ENCODE measurements around the gene N4BP2L2. TPM values are rescaled to one million over a fixed set of nuclear protein-coding genes. Genes with fewer than 3 reads are reported as not detected.

N4BP2L2 gene
- total RNA-seq, 2 donors from 2014 or later, result 59.6 to 82.3 TPM

DNA sequence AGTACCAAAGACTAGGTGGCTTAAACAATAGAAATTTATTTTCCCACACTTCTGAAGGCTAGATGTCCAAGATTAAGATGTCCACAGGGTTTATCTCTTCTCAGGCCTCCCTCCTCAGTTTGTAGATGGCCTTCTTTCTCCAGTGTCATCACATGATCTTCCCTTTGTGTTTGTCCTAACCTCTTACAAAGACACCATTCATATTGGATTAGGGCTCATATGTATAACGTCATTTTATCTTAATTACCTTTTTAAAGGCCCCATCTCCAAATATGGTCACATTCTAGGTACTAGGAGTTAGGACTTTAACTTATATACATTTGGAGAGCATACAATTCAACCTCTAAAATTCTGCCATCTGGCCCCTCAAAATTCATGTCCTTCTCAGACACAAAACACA is 34.3 kb downstream of the N4BP2L2 start:
- no peak for DNase-seq
- H3K27me3 ChIP-seq, result no peaks in the 10 kb centered on the region
- H3K36me3 ChIP-seq, result no peaks in the 10 kb centered on the region
- intact Hi-C loops (cut with DNase I), result no loop called here
- no peak overlapping the region for H3K4me3 ChIP-seq
- TF ChIP-seq, protein P1, sequence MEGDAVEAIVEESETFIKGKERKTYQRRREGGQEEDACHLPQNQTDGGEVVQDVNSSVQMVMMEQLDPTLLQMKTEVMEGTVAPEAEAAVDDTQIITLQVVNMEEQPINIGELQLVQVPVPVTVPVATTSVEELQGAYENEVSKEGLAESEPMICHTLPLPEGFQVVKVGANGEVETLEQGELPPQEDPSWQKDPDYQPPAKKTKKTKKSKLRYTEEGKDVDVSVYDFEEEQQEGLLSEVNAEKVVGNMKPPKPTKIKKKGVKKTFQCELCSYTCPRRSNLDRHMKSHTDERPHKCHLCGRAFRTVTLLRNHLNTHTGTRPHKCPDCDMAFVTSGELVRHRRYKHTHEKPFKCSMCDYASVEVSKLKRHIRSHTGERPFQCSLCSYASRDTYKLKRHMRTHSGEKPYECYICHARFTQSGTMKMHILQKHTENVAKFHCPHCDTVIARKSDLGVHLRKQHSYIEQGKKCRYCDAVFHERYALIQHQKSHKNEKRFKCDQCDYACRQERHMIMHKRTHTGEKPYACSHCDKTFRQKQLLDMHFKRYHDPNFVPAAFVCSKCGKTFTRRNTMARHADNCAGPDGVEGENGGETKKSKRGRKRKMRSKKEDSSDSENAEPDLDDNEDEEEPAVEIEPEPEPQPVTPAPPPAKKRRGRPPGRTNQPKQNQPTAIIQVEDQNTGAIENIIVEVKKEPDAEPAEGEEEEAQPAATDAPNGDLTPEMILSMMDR (IDR thresholded peaks at IDR 0.05), result no peak
- H3K9me3 ChIP-seq, result no peaks in the 10 kb centered on the region
- no peaks in the 10 kb centered on the region for H3K4me1 ChIP-seq
- no peak overlapping the region for H3K27ac ChIP-seq
- H3K9ac ChIP-seq (ENCODE audit: low read depth in 2 of 2, low read length in 2 of 2), result no peak overlapping the region

DNA sequence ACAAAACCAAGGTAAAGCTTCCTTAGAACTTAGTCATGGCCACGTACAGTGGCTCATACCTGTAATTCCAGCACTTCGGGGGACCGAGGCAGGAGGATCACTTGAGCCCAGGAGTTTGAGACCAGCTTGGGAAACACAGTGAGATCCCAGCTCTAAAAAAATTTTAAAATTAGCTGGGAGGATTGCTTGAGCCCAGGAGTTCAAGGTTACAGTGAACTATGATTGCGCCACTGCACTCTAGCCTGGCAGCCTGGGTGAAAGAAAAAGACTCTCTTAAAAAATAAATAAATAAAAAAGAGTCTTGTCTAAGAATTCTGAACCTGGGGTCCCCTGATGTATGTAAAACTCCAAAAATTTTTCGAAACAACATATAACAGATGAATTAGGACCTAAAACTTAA is 34.9 kb downstream of the N4BP2L2 start:
- TF ChIP-seq, protein P1 (IDR thresholded peaks at IDR 0.05), result no peak
- H3K4me1 ChIP-seq, result no peaks in the 10 kb centered on the region
- DNase-seq, result no peak
- intact Hi-C loops (cut with DNase I), result no loop called here
- H3K27me3 ChIP-seq, result no peaks in the 10 kb centered on the region
- no peak overlapping the region for H3K27ac ChIP-seq
- no peak overlapping the region for H3K4me3 ChIP-seq
- no peak overlapping the region for H3K9ac ChIP-seq (ENCODE audit: low read depth in 2 of 2, low read length in 2 of 2)
- no peaks in the 10 kb centered on the region for H3K36me3 ChIP-seq
- H3K9me3 ChIP-seq, result no peaks in the 10 kb centered on the region

DNA sequence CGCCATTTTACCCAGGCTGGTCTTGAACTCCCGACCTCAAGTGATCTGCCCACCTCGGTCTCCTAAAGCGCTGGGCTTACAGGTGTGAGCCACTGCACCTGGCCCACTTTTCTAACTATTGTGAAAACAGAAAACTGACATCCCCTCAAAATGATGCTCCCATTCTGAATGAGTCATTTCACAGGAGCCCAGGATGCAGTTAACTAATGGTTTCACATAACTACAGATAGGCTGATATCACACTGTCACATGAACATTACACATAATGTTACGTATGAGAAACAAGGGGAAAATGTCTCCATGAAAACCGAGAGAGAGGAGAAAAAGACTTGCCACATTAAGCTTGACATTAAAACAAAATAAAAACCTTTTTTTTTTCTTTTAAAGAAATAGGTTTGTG is 37.5 kb downstream of the N4BP2L2 start:
- no peak for DNase-seq
- TF ChIP-seq, protein P1 (IDR thresholded peaks at IDR 0.05), result no peak
- intact Hi-C loops (cut with DNase I), result no loop called here
- Histone ChIP-seq H3K27me3 (no peaks in the 10 kb centered on the region), H3K4me3 (no peak overlapping the region), H3K9me3 (no peaks in the 10 kb centered on the region), H3K9ac (ENCODE audit: low read depth in 2 of 2, low read length in 2 of 2) (no peak overlapping the region), H3K27ac (no peak overlapping the region), H3K36me3 (no peaks in the 10 kb centered on the region), H3K4me1 (no peaks in the 10 kb centered on the region)

DNA sequence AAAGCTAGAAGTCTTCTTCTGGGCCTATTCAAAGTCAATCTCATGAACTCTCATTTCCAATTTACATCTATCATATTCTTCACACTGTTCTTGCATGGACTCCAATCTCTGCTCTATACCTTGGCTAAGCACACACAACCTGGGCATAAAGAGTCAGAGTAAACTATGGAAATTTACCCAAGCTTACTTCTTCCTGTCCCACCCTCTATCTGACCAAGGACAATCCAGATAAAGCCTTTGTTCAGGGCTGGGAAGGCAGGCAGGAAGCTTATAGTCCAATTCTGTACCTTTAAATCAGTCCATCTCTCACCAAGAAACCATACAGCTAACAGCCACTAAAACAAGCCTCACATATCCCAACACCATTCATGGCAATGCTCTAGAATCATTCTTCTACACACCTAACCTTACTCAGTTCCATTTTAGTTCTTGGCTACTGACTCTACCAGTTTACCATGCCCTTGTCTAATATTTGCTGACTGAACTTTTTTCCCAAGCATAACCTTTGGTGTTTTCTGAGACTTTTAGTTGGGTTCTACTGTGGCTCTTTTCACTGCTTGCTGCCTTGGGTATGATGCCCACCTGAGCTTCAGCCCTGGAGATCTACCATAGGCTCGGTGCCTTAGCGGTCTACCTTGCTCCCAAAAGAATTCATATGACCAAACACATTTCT is 38.9 kb downstream of the N4BP2L2 start:
- H3K36me3 ChIP-seq, result no peaks in the 10 kb centered on the region
- no peaks in the 10 kb centered on the region for H3K9me3 ChIP-seq

DNA sequence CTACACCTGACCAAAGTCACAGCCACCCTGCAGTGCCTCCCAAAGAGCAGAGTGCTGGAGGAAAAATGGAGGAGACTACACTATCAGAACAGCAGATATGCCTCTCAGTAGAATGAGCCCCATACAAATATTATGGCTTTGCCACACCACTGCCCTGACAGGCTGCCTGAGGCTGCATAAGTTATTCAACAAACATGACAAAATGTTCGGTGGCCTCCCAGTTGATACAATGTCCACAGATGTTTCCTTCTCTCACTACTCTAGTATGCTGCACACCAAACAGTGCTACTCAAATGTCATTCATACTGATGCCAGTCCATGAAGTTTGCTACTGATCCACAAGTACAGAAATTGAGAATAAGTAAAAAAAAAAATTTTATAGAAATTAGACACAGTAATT is 41.0 kb downstream of the N4BP2L2 start:
- intact Hi-C loops (cut with DNase I), result no loop called here
- DNase-seq, result no peak
- no peaks in the 10 kb centered on the region for H3K36me3 ChIP-seq
- H3K4me3 ChIP-seq, result no peak overlapping the region
- H3K27me3 ChIP-seq, result no peaks in the 10 kb centered on the region
- H3K9me3 ChIP-seq, result no peaks in the 10 kb centered on the region
- no peak overlapping the region for H3K27ac ChIP-seq
- H3K9ac ChIP-seq (ENCODE audit: low read depth in 2 of 2, low read length in 2 of 2), result no peak overlapping the region
- H3K4me1 ChIP-seq, result no peaks in the 10 kb centered on the region
- TF ChIP-seq, protein P1 (IDR thresholded peaks at IDR 0.05), result no peak

More for the DNA sequence above, 38.9 kb downstream of the N4BP2L2 start:
- no peak for DNase-seq
- no peak overlapping the region for H3K4me3 ChIP-seq
- H3K9ac ChIP-seq (ENCODE audit: low read depth in 2 of 2, low read length in 2 of 2), result no peak overlapping the region
- intact Hi-C loops (cut with DNase I), result no loop called here
- H3K27me3 ChIP-seq, result no peaks in the 10 kb centered on the region
- TF ChIP-seq, protein P1 (IDR thresholded peaks at IDR 0.05), result no peak
- no peaks in the 10 kb centered on the region for H3K4me1 ChIP-seq
- no peak overlapping the region for H3K27ac ChIP-seq
